Esophagus (tissue), 2 donors: ENCODE measurements around the gene FAU. TPM values are rescaled to one million over a fixed set of nuclear protein-coding genes. Genes with fewer than 3 reads are reported as not detected.
A peak's percentile ranks its signal among the peaks of the same experiment; 100 is the strongest.

ENCODE experiments used
- H3K27ac ChIP-seq, 2 donors: one replicate each; pipeline ENCODE4 v1.5.1; 2013; ENCODE audit warnings: low read depth in 2 of 2, mild to moderate bottlenecking in 2 of 2, inconsistent platforms in 1 of 2, low read length in 1 of 2, moderate library complexity in 1 of 2
- H3K27me3 ChIP-seq, 2 donors: one replicate each; pipeline ENCODE4 v1.6.1; 2013; ENCODE audit warnings: low read length in 2 of 2, control low read depth in 1 of 2, mild to moderate bottlenecking in 1 of 2; ENCODE audit not compliant: insufficient read depth in 2 of 2, control insufficient read depth in 1 of 2
- H3K36me3 ChIP-seq, 2 donors: one replicate each; pipeline ENCODE4 v1.6.1; 2013; ENCODE audit warnings: low read length in 1 of 2; ENCODE audit not compliant: control insufficient read depth in 2 of 2, insufficient read depth in 2 of 2
- H3K4me1 ChIP-seq, 2 donors: one replicate each; pipeline ENCODE4 v1.6.1; 2013; ENCODE audit warnings: low read length in 1 of 2; ENCODE audit not compliant: control insufficient read depth in 2 of 2, insufficient read depth in 2 of 2
- H3K4me3 ChIP-seq, 2 donors: one replicate each; pipeline ENCODE4 v1.5.1; 2013; ENCODE audit warnings: low read length in 2 of 2, mild to moderate bottlenecking in 2 of 2, low read depth in 1 of 2, moderate library complexity in 1 of 2
- H3K9me3 ChIP-seq, 2 donors: one replicate each; pipeline ENCODE4 v1.6.1; 2013; ENCODE audit warnings: mild to moderate bottlenecking in 2 of 2, low read depth in 1 of 2, low read length in 1 of 2, moderate library complexity in 1 of 2; ENCODE audit not compliant: control insufficient read depth in 2 of 2, insufficient read depth in 1 of 2
- WGBS, 2 donors: extraction: QIAGEN DNeasy Blood & Tissue Kit; methylation state at CpG; one replicate each; pipeline ENCODE4 v1.1.7; 2013; 5-methylcytosine and 5-hydroxymethylcytosine counted together
- polyA plus RNA-seq, 2 donors: library from polyadenylated mRNA; stranded (reverse); fragments of 200-250 nt; gene quantifications; one replicate each; pipeline ENCODE4 v1.2.3, GENCODE V29; 2013
- donor health status: healthy with polysubstance abuse.
- donor health status: Bipolar disorder and iron deficiency.

The FAU gene
- polyA plus RNA-seq, 2 donors: 789 to 817 TPM

DNA sequence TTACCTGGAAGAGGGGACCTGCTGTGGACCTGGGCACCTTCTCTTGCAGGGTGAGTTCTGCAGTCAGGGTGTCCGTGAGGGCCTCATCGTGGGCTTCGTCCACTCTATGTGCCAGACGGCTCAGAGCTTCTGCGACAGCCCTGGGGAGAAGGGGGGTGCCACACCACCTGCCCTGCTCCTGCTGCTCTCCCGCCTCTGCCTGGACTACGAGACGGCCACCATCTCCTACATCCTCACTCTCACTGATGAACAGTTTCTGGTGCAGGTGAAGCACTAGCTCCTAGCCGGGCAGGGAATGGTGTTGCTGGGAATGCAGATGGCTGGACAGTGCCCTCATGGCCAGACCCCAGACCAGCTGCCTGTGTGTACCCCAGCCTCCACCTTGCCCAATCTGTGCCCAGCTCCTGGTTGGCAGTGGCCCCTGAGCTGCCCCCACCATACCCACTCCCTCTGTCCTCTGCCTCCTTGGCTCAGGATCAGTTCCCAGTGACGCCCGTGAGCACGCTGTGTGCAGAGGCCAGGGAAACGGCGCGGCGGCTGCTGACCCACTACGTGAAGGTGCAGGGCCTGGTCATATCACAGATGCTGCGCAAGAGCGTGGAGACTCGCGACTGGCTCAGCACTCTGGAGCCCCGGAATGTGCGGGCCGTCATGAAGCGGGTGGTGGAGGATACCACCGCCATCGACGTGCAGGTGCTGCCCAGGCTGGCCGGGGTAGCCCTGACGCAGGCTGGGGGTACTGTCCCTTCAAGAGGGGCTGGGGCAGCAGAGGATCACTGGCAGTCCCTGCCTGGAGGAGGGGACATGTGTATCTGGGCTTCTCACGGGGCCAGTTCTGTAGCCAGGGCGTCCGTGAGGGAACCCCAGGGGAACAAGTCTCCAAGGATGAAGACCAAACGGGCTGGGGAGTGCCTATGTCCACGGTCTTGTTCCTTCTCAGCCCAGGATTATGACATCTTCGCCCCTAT is 12.4 kb downstream of the FAU start:
- Histone ChIP-seq H3K36me3 (peaks cover 0 to 33% of the 10 kb centered on the region in 2 donors), H3K27me3 (no peaks in the 10 kb centered on the region), H3K4me3 (no peak overlapping the region), H3K27ac (peak overlapping the region; percentile 19 to 34), H3K4me1 (peaks cover 7 to 33% of the 10 kb centered on the region in 2 donors), H3K9me3 (no peaks in the 10 kb centered on the region)
- WGBS, 2 donors: 88% methylated on average over 36 of the region's 36 CpGs

DNA sequence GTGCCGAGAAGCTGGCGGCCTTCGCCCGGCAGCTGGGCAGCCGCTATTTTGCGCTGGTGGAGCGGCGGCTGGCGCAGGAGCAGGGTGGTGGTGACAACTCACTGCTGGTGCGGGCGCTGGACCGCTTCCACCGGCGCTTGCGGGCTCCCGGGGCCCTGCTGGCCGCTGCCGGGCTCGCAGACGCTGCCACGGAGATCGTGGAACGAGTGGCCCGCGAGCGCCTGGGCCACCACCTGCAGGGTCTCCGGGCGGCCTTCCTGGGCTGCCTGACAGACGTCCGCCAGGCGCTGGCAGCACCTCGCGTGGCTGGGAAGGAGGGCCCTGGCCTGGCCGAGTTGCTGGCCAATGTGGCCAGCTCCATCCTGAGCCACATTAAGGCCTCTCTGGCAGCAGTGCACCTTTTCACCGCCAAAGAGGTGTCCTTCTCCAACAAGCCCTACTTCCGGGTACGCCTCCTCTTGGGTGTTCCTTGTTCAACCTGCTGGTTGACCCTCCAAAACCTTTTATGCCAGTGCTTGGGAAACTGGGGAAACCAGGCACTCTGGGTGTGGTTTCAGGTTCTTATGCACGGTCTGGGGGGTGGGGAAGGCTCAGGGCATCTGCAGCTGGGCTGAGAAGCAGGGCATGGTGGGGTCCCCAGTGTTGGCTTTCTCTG is 13.3 kb downstream of the FAU start:
- H3K4me1 ChIP-seq: peaks cover 7 to 33% of the 10 kb centered on the region in 2 donors
- no peaks in the 10 kb centered on the region for H3K9me3 ChIP-seq
- peak overlapping the region; percentile 38 to 63 for H3K27ac ChIP-seq
- H3K4me3 ChIP-seq: no peak overlapping the region
- H3K36me3 ChIP-seq: peaks cover 0 to 31% of the 10 kb centered on the region in 2 donors
- 89 to 91% methylated on average over 34 to 38 of the region's 38 CpGs for WGBS, 2 donors
- no peaks in the 10 kb centered on the region for H3K27me3 ChIP-seq

- H3K4me1 ChIP-seq: peaks cover 4 to 27% of the 10 kb centered on the region in 2 donors
- H3K4me3 ChIP-seq: no peak overlapping the region
- H3K9me3 ChIP-seq: no peaks in the 10 kb centered on the region
- H3K27me3 ChIP-seq: no peaks in the 10 kb centered on the region
- H3K36me3 ChIP-seq: peaks cover 0 to 31% of the 10 kb centered on the region in 2 donors
- WGBS, 2 donors: 93 to 94% methylated on average over 47 to 52 of the region's 52 CpGs
- peak overlapping the region in 1 of 2 donors; percentile 63 for H3K27ac ChIP-seq
Observed at GRCh38 chr11:65107751-65108468, 14.0 kb downstream of the FAU start.

GRCh38 chr11:65107078-65107477 is 14.9 kb downstream of the FAU start:
- Histone ChIP-seq H3K4me1 (peaks cover 2 to 22% of the 10 kb centered on the region in 2 donors), H3K9me3 (no peaks in the 10 kb centered on the region), H3K27me3 (no peaks in the 10 kb centered on the region), H3K36me3 (peaks cover 0 to 31% of the 10 kb centered on the region in 2 donors), H3K27ac (no peak overlapping the region), H3K4me3 (no peak overlapping the region)
- WGBS, 2 donors: 95 to 96% methylated on average over 15 of the region's 15 CpGs

DNA sequence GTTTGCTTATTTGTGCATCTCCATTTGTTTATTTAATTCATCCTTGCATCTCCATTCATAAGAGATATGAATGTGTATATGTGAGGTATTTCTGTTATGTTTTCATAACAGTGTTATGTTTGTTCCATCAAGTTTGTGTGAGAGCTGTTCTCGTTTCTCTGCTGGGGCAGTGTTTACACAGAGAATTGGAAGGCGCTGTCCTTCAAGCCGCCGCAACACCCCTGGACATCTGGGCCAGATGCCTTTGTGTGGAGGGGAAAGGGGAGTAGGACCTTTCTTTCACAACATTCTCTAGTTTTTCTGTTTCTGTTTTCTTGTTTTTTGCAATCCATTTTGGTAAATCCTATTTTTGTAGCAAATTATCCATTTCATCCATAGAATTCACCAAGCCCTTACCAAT is 17.3 kb downstream of the FAU start:
- WGBS, 2 donors: 72 to 76% methylated on average over 4 of the region's 4 CpGs
- H3K4me1 ChIP-seq: peaks cover 2 to 9% of the 10 kb centered on the region in 2 donors
- H3K27ac ChIP-seq: no peak overlapping the region
- peaks cover 0 to 26% of the 10 kb centered on the region in 2 donors for H3K36me3 ChIP-seq
- H3K4me3 ChIP-seq: no peak overlapping the region
- no peaks in the 10 kb centered on the region for H3K27me3 ChIP-seq
- no peaks in the 10 kb centered on the region for H3K9me3 ChIP-seq

DNA sequence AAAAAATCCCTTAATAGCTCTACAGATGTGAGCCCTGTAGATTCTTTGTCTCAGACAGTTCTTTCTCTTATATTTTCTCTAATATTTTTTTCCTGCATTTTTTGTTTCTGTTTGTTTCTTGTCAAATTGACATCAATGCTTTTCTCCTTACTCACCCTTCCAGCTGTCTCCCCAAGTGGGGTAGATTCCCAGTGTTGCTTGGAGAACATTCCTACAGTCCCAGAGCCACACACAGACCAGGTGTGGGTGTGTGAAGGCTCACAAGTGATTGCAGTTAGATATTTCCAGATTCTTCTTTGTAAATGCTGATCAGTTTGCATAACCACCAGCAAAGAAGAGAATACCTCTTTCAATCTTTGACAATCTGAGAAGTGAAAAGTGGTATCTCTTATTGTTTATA is 18.5 kb downstream of the FAU start:
- Histone ChIP-seq H3K9me3 (no peaks in the 10 kb centered on the region), H3K27ac (no peak overlapping the region), H3K27me3 (no peaks in the 10 kb centered on the region), H3K4me1 (no peaks in the 10 kb centered on the region), H3K4me3 (no peak overlapping the region), H3K36me3 (peaks cover 0 to 16% of the 10 kb centered on the region in 2 donors)

- 77 to 82% methylated on average over 8 of the region's 8 CpGs for WGBS, 2 donors
- peak overlapping the region; percentile 1 to 81 for H3K27ac ChIP-seq
- no peaks in the 10 kb centered on the region for H3K9me3 ChIP-seq
- H3K4me1 ChIP-seq: no peaks in the 10 kb centered on the region
- no peak overlapping the region for H3K4me3 ChIP-seq
- peaks cover 0 to 10% of the 10 kb centered on the region in 2 donors for H3K36me3 ChIP-seq
- H3K27me3 ChIP-seq: no peaks in the 10 kb centered on the region
Observed at GRCh38 chr11:65102142-65103095, 19.5 kb downstream of the FAU start.

GRCh38 chr11:65100674-65101350 is 21.1 kb downstream of the FAU start:
- H3K4me1 ChIP-seq: peaks cover 0 to 7% of the 10 kb centered on the region in 2 donors
- no peaks in the 10 kb centered on the region for H3K27me3 ChIP-seq
- 81 to 82% methylated on average over 6 of the region's 6 CpGs for WGBS, 2 donors
- H3K9me3 ChIP-seq: no peaks in the 10 kb centered on the region
- H3K36me3 ChIP-seq: peaks cover 0 to 4% of the 10 kb centered on the region in 2 donors
- no peak overlapping the region for H3K4me3 ChIP-seq
- H3K27ac ChIP-seq: peak overlapping the region in 1 of 2 donors; percentile 49
